ENCODE measurements around the gene BAIAP3. TPM values are rescaled to one million over a fixed set of nuclear protein-coding genes. Genes with fewer than 3 reads are reported as not detected.
"Not testable (repeated sequence)": the region's sequence is repeated elsewhere in the genome, so short reads cannot be mapped to it uniquely, and the experiment has no call there.

The BAIAP3 gene
- 1 to 10 TPM; 2.2 to 6.9 (median 4.2) TPM for polyA plus RNA-seq (ENCODE audit: insufficient read depth in 1 of 5, insufficient read length in 5 of 5, low replicate concordance in 1 of 5)
- long read RNA-seq, donor 1, result 0 reads
- long read RNA-seq, donor 2, result 0 reads
- long read RNA-seq, donor 3, partial matches to known transcripts, result 36 of 103 reads
- long read RNA-seq, donor 3, other reads (novel, unspliced or antisense), result 67 of 103 reads
- long read RNA-seq, donor 4, result 0 reads
- long read RNA-seq, donor 5, partial matches to known transcripts, result 138 of 138 reads
- long read RNA-seq, donor 5, other reads (novel, unspliced or antisense), result 0 of 138 reads
- long read RNA-seq, donor 6, partial matches to known transcripts, result 0 of 1 reads
- long read RNA-seq, donor 6, other reads (novel, unspliced or antisense), result 0 of 1 reads
- long read RNA-seq, donor 7, result 0 reads
- long read RNA-seq, donor 8, result 0 reads

GRCh38 chr16:1333149-1333812 lies at the start of gene BAIAP3:
TSS of gene BAIAP3 (plus strand) at chr16:1333645. CDS start at chr16:1338550, 4,905 bp downstream.
- DNase-seq, result no peak

- DNase-seq, result no peak
These were observed 49.3 kb upstream of the BAIAP3 start for GRCh38 chr16:1283996-1284616.

- DNase-seq, result no peak
These were observed 47.6 kb upstream of the BAIAP3 start for GRCh38 chr16:1285669-1286512.

- DNase-seq, result no peak
These were observed 46.8 kb upstream of the BAIAP3 start for GRCh38 chr16:1286513-1287094.

GRCh38 chr16:1287982-1288670 lies 45.3 kb upstream of the BAIAP3 start:
- DNase-seq, result no peak

GRCh38 chr16:1288813-1289476 lies 44.5 kb upstream of the BAIAP3 start:
- no peak for DNase-seq

GRCh38 chr16:1289477-1289866 lies 44.0 kb upstream of the BAIAP3 start:
- no peak for DNase-seq

GRCh38 chr16:1290063-1290501 lies 43.4 kb upstream of the BAIAP3 start:
- no peak for DNase-seq

- DNase-seq, result no peak
These were observed 42.4 kb upstream of the BAIAP3 start for GRCh38 chr16:1290860-1291575.

GRCh38 chr16:1291576-1291974 lies 41.9 kb upstream of the BAIAP3 start:
- no peak for DNase-seq

- DNase-seq, result not testable (repeated sequence)
These were observed 41.2 kb upstream of the BAIAP3 start for GRCh38 chr16:1292208-1292607.

GRCh38 chr16:1292808-1293207 lies 40.6 kb upstream of the BAIAP3 start:
- DNase-seq, result not testable (repeated sequence)

- DNase-seq, result no peak
These were observed 39.4 kb upstream of the BAIAP3 start for GRCh38 chr16:1293921-1294656.

- no peak for DNase-seq
These were observed 38.0 kb upstream of the BAIAP3 start for GRCh38 chr16:1295465-1295864.

- not testable (repeated sequence) for DNase-seq
These were observed 36.8 kb upstream of the BAIAP3 start for GRCh38 chr16:1296688-1297017.

- no peak for DNase-seq
These were observed 36.3 kb upstream of the BAIAP3 start for GRCh38 chr16:1297018-1297696.

- no peak for DNase-seq
These were observed 35.0 kb upstream of the BAIAP3 start for GRCh38 chr16:1298406-1298805.
